ENCODE results near the gene BTBD16.

DNA sequence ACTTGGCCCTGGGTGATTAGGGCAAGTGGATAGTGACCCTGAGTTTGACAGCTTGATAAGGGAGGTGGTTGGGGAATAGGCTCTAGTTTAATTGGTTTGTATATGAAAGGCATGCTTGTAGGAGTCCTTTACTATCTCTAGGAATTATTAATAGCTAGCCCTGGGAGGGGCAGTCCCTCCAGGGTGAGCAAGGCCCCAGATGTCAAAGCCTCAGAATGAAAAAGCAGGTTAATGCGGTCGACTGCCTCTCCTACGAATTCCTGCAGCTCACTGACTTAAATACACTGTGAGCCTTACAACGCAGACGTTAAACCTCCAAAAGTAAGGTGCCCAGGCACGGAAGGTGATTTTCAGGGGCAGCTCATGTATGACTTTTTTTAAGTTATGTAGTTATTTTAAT, 5.2 kb upstream of the BTBD16 start:
- TF ChIP-seq POLR2A (IDR thresholded peaks at IDR 0.05), result no peak
- TF ChIP-seq CTCF (IDR thresholded peaks at IDR 0.05), result no peak
- TF ChIP-seq EP300 (IDR thresholded peaks at IDR 0.05), result no peak

Data from tibial nerve (tissue), 4 donors.